Right lobe of liver (tissue), 4 donors: ENCODE measurements around the gene ARMH4.

Source experiments
- POLR2A ChIP-seq: fragments of 450-650 bp; IDR thresholded peaks from one replicate; pipeline ENCODE4 v1.6.1; 2017; ENCODE audit warnings: antibody characterized with exemption, mild to moderate bottlenecking
- TF ChIP-seq, protein P1 (sequence below), 4 donors: fragments of 200-600 bp in 3 of 4; fragments of 450-650 bp in 1 of 4; IDR thresholded peaks; one replicate each; pipeline versions ENCODE4 v1.5.1 to v1.8.0; 2016 to 2022; ENCODE audit warnings: antibody characterized with exemption in 4 of 4, mild to moderate bottlenecking in 2 of 4
- donor health status: DM: no; HTN: no; CAD: no.
- donor health status: DM: no; HTN: no; CAD: no.
- donor health status: DM: no; HTN: yes; CAD: no.

DNA sequence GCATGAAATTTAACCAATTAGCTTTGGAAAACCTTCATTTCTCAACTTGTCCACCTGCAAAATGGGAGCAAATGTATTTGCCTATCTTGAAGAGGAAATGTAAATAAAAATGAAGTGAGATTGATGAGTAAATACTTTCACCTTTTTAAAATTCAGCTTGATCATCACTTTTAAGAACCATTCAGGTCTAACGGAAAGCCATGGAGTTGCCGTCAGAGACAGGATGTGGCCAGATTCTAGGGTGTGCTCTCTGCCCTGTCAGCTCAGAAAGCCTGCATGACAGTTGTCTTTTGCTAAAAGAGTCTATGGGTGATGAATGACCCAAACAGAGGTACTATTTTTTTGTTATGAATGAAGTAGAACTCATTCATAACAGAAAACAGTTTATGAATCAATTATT lies 181.8 kb downstream of the ARMH4 start:
- TF ChIP-seq, protein P1, sequence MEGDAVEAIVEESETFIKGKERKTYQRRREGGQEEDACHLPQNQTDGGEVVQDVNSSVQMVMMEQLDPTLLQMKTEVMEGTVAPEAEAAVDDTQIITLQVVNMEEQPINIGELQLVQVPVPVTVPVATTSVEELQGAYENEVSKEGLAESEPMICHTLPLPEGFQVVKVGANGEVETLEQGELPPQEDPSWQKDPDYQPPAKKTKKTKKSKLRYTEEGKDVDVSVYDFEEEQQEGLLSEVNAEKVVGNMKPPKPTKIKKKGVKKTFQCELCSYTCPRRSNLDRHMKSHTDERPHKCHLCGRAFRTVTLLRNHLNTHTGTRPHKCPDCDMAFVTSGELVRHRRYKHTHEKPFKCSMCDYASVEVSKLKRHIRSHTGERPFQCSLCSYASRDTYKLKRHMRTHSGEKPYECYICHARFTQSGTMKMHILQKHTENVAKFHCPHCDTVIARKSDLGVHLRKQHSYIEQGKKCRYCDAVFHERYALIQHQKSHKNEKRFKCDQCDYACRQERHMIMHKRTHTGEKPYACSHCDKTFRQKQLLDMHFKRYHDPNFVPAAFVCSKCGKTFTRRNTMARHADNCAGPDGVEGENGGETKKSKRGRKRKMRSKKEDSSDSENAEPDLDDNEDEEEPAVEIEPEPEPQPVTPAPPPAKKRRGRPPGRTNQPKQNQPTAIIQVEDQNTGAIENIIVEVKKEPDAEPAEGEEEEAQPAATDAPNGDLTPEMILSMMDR (IDR thresholded peaks at IDR 0.05): no peak
- no peak for TF ChIP-seq POLR2A
